Central memory CD8-positive, alpha-beta T cell (primary cell): ENCODE data around the gene RRP1B.

Experiments
- ATAC-seq: fragments of 150-1000 bp; cut with Tn5 transposase; replicated peaks from 2 replicates; pipeline ENCODE4 v1.10.0; 2022; ENCODE audit warnings: mild to moderate bottlenecking, moderate FRiP score, moderate number of reproducible peaks; ENCODE audit not compliant: poor library complexity, severe bottlenecking; ENCODE audit errors: extremely low read depth
- DNase-seq, 2 donors: peaks; one replicate each; pipeline ENCODE4 v3.0.0; 2021; ENCODE audit warnings: low spot score in 2 of 2
- H3K27ac Mint-ChIP-seq: one replicate; pipeline ENCODE4 v1.8.0; 2022; ENCODE audit warnings: low read depth, mild to moderate bottlenecking, moderate library complexity, mixed read lengths
- H3K27me3 Mint-ChIP-seq: one replicate; pipeline ENCODE4 v1.8.0; 2022; ENCODE audit warnings: mixed read lengths
- H3K36me3 Mint-ChIP-seq: one replicate; pipeline ENCODE4 v1.8.0; 2022; ENCODE audit warnings: mild to moderate bottlenecking, moderate library complexity, mixed read lengths; ENCODE audit not compliant: insufficient read depth
- H3K4me1 Mint-ChIP-seq: one replicate; pipeline ENCODE4 v1.8.0; 2022; ENCODE audit warnings: mixed read lengths
- H3K4me3 Mint-ChIP-seq: one replicate; pipeline ENCODE4 v1.8.0; 2022; ENCODE audit warnings: mild to moderate bottlenecking, moderate library complexity, mixed read lengths
- H3K9me3 Mint-ChIP-seq: one replicate; pipeline ENCODE4 v1.8.0; 2022; ENCODE audit warnings: mixed read lengths

The RRP1B gene

GRCh38 chr21:43626390-43626789 lies 33.0 kb upstream of the RRP1B start:
- no peak for DNase-seq
- H3K4me3 Mint-ChIP-seq = no peak overlapping the region

GRCh38 chr21:43627527-43627926 lies 31.8 kb upstream of the RRP1B start:
- peaks cover 2% of the 10 kb centered on the region for H3K36me3 Mint-ChIP-seq
- H3K4me1 Mint-ChIP-seq = no peaks in the 10 kb centered on the region
- H3K4me3 Mint-ChIP-seq = no peak overlapping the region
- ATAC-seq (no peak), DNase-seq (no peak)
- no peaks in the 10 kb centered on the region for H3K9me3 Mint-ChIP-seq
- H3K27ac Mint-ChIP-seq = no peak overlapping the region
- peaks cover 61% of the 10 kb centered on the region for H3K27me3 Mint-ChIP-seq

More at GRCh38 chr21:43626390-43626789, 33.0 kb upstream of the RRP1B start:
- Mint-ChIP-seq H3K4me1 (no peaks in the 10 kb centered on the region), H3K27ac (no peak overlapping the region), H3K36me3 (peaks cover 2% of the 10 kb centered on the region), H3K27me3 (peaks cover 59% of the 10 kb centered on the region), H3K9me3 (no peaks in the 10 kb centered on the region)
- no peak for ATAC-seq

- Mint-ChIP-seq H3K36me3 (no peaks in the 10 kb centered on the region), H3K4me1 (no peaks in the 10 kb centered on the region), H3K27ac (no peak overlapping the region), H3K27me3 (peaks cover 29% of the 10 kb centered on the region), H3K9me3 (no peaks in the 10 kb centered on the region), H3K4me3 (no peak overlapping the region)
- DNase-seq (no peak), ATAC-seq (no peak)
Measured at GRCh38 chr21:43631411-43632107, 27.8 kb upstream of the RRP1B start.

GRCh38 chr21:43632373-43632905 lies 26.9 kb upstream of the RRP1B start:
- peaks cover 29% of the 10 kb centered on the region for H3K27me3 Mint-ChIP-seq
- no peaks in the 10 kb centered on the region for H3K9me3 Mint-ChIP-seq
- no peak overlapping the region for H3K4me3 Mint-ChIP-seq
- no peaks in the 10 kb centered on the region for H3K4me1 Mint-ChIP-seq
- H3K27ac Mint-ChIP-seq = no peak overlapping the region
- H3K36me3 Mint-ChIP-seq = no peaks in the 10 kb centered on the region
- no peak for ATAC-seq
- no peak for DNase-seq

GRCh38 chr21:43634618-43635017 lies 24.7 kb upstream of the RRP1B start:
- Mint-ChIP-seq H3K4me3 (no peak overlapping the region), H3K27me3 (peaks cover 21% of the 10 kb centered on the region), H3K9me3 (no peaks in the 10 kb centered on the region), H3K27ac (no peak overlapping the region), H3K4me1 (no peaks in the 10 kb centered on the region), H3K36me3 (no peaks in the 10 kb centered on the region)
- DNase-seq (no peak), ATAC-seq (no peak)

- H3K9me3 Mint-ChIP-seq = no peaks in the 10 kb centered on the region
- no peak for ATAC-seq
- no peaks in the 10 kb centered on the region for H3K36me3 Mint-ChIP-seq
- DNase-seq = no peak
- no peaks in the 10 kb centered on the region for H3K4me1 Mint-ChIP-seq
- H3K27me3 Mint-ChIP-seq = peaks cover 21% of the 10 kb centered on the region
- no peak overlapping the region for H3K27ac Mint-ChIP-seq
- H3K4me3 Mint-ChIP-seq = no peak overlapping the region
Measured at GRCh38 chr21:43635436-43635835, 23.9 kb upstream of the RRP1B start.

- ATAC-seq (no peak), DNase-seq (no peak)
- no peak overlapping the region for H3K4me3 Mint-ChIP-seq
- H3K4me1 Mint-ChIP-seq = no peaks in the 10 kb centered on the region
- H3K27me3 Mint-ChIP-seq = peaks cover 3% of the 10 kb centered on the region
- H3K9me3 Mint-ChIP-seq = no peaks in the 10 kb centered on the region
- H3K36me3 Mint-ChIP-seq = no peaks in the 10 kb centered on the region
- no peak overlapping the region for H3K27ac Mint-ChIP-seq
Measured at GRCh38 chr21:43637530-43638158, 21.7 kb upstream of the RRP1B start.

GRCh38 chr21:43639470-43640353 lies 19.6 kb upstream of the RRP1B start:
- Mint-ChIP-seq H3K27me3 (no peaks in the 10 kb centered on the region), H3K27ac (no peak overlapping the region), H3K9me3 (no peaks in the 10 kb centered on the region), H3K4me3 (no peak overlapping the region), H3K4me1 (no peaks in the 10 kb centered on the region), H3K36me3 (no peaks in the 10 kb centered on the region)
- no peak for ATAC-seq
- DNase-seq = no peak

GRCh38 chr21:43640400-43640799 lies 19.0 kb upstream of the RRP1B start:
- H3K9me3 Mint-ChIP-seq = no peaks in the 10 kb centered on the region
- no peaks in the 10 kb centered on the region for H3K36me3 Mint-ChIP-seq
- H3K4me1 Mint-ChIP-seq = no peaks in the 10 kb centered on the region
- no peak for DNase-seq
- H3K27me3 Mint-ChIP-seq = no peaks in the 10 kb centered on the region
- no peak overlapping the region for H3K4me3 Mint-ChIP-seq
- no peak overlapping the region for H3K27ac Mint-ChIP-seq
- ATAC-seq = no peak

- Mint-ChIP-seq H3K4me3 (no peak overlapping the region), H3K27ac (no peak overlapping the region), H3K4me1 (peaks cover 5% of the 10 kb centered on the region), H3K27me3 (peaks cover 3% of the 10 kb centered on the region), H3K9me3 (no peaks in the 10 kb centered on the region), H3K36me3 (no peaks in the 10 kb centered on the region)
- ATAC-seq (no peak), DNase-seq (no peak)
Measured at GRCh38 chr21:43643193-43643592, 16.2 kb upstream of the RRP1B start.

GRCh38 chr21:43644071-43644470 lies 15.3 kb upstream of the RRP1B start:
- DNase-seq (no peak), ATAC-seq (no peak)
- no peak overlapping the region for H3K27ac Mint-ChIP-seq
- H3K36me3 Mint-ChIP-seq = no peaks in the 10 kb centered on the region
- peaks cover 10% of the 10 kb centered on the region for H3K27me3 Mint-ChIP-seq
- no peak overlapping the region for H3K4me3 Mint-ChIP-seq
- H3K4me1 Mint-ChIP-seq = peaks cover 5% of the 10 kb centered on the region
- no peaks in the 10 kb centered on the region for H3K9me3 Mint-ChIP-seq

- H3K27me3 Mint-ChIP-seq = peaks cover 10% of the 10 kb centered on the region
- DNase-seq (no peak), ATAC-seq (no peak)
- H3K9me3 Mint-ChIP-seq = no peaks in the 10 kb centered on the region
- H3K4me1 Mint-ChIP-seq = peaks cover 5% of the 10 kb centered on the region
- H3K36me3 Mint-ChIP-seq = no peaks in the 10 kb centered on the region
- no peak overlapping the region for H3K4me3 Mint-ChIP-seq
- H3K27ac Mint-ChIP-seq = no peak overlapping the region
Measured at GRCh38 chr21:43644609-43645008, 14.8 kb upstream of the RRP1B start.
